ENCODE results near the gene IFT74.

IFT74 gene

GRCh38 chr9:27110181-27110580 lies 154.0 kb downstream of the IFT74 start:
- no peak for TF ChIP-seq CTCF (IDR thresholded peaks at IDR 0.05; ENCODE audit: control insufficient read depth, insufficient read depth, low read depth, low read length, missing control alignments)
- no peak for DNase-seq (ENCODE audit: low read depth)
- H3K4me3 ChIP-seq (ENCODE audit: control insufficient read depth, low read depth, low read length), result no peak overlapping the region

GRCh38 chr9:27112235-27112634 lies 156.0 kb downstream of the IFT74 start:
- DNase-seq (ENCODE audit: low read depth), result no peak
- TF ChIP-seq CTCF (IDR thresholded peaks at IDR 0.05; ENCODE audit: control insufficient read depth, insufficient read depth, low read depth, low read length, missing control alignments), result no peak
- H3K4me3 ChIP-seq (ENCODE audit: control insufficient read depth, low read depth, low read length), result no peak overlapping the region
